T-cell (primary cell): ENCODE data around the gene B4GAT1. TPM values are rescaled to one million over a fixed set of nuclear protein-coding genes. Genes with fewer than 3 reads are reported as not detected.

Experiments
- ATAC-seq, 4 experiments: fragments of 200-7000 bp in 3 of 4; fragments of 150-1000 bp in 1 of 4; cut with Tn5 transposase; replicated peaks in 1 of 4; 1 replicate in 3 of 4; 2 replicates in 1 of 4; pipeline ENCODE4 v1.10.0; 2021; ENCODE audit warnings: moderate library complexity in 3 of 4, mild to moderate bottlenecking in 2 of 4, moderate number of reproducible peaks in 1 of 4
- CTCF ChIA-PET, 2 donors: fragments of 300-600 bp; sonication (Branson Sonifier 250); formaldehyde crosslinking; loops; one replicate each; lab custom pipeline; 2022; ENCODE audit warnings: antibody characterized with exemption in 2 of 2; lab: Charles Lee
- POLR2A ChIA-PET, 2 donors: fragments of 300-600 bp; sonication (Branson Sonifier 250); formaldehyde crosslinking; loops; one replicate each; lab custom pipeline; 2022; ENCODE audit warnings: antibody characterized with exemption in 2 of 2; lab: Charles Lee
- DNase-seq, 35 experiments: peaks; one replicate each; pipeline versions ENCODE4 v3.0.0 to v3.0.0-alpha.2; 2013 to 2023
- H3K27ac ChIP-seq: one replicate; pipeline ENCODE4 v1.5.1; 2013; ENCODE audit warnings: low read length
- H3K27me3 ChIP-seq, 2 experiments: replicated peaks in 1 of 2; 1 replicate in 1 of 2; 2 replicates in 1 of 2; pipeline versions ENCODE4 v1.6.1 to v1.7.0; 2013; ENCODE audit warnings: low read length in 1 of 2, mixed read lengths in 1 of 2; ENCODE audit not compliant: control insufficient read depth in 2 of 2, insufficient read depth in 2 of 2; ENCODE audit errors: extremely low read depth in 1 of 2
- H3K36me3 ChIP-seq, 2 donors: 1 replicate in 1 of 2; 2 replicates in 1 of 2; pipeline versions ENCODE4 v1.6.1 to v1.7.0; 2013; ENCODE audit warnings: low read length in 1 of 2; ENCODE audit not compliant: control insufficient read depth in 2 of 2, insufficient read depth in 1 of 2; ENCODE audit errors: extremely low read depth in 1 of 2
- H3K4me1 ChIP-seq, 2 experiments: 1 replicate in 1 of 2; 2 replicates in 1 of 2; pipeline versions ENCODE4 v1.6.1 to v1.7.0; 2013; ENCODE audit warnings: low read length in 2 of 2, mixed read lengths in 1 of 2; ENCODE audit not compliant: insufficient read depth in 2 of 2, control insufficient read depth in 1 of 2; ENCODE audit errors: extremely low read depth in 1 of 2
- H3K4me3 ChIP-seq, 2 donors: 1 replicate in 1 of 2; 2 replicates in 1 of 2; pipeline versions ENCODE4 v1.5.1 to v1.7.0; 2013; ENCODE audit warnings: mild to moderate bottlenecking in 2 of 2, low read length in 1 of 2, moderate library complexity in 1 of 2; ENCODE audit not compliant: control insufficient read depth in 1 of 2; ENCODE audit errors: extremely low read depth in 1 of 2
- H3K9me3 ChIP-seq: 2 replicates; pipeline ENCODE4 v1.7.0; 2013
- H3K27ac Mint-ChIP-seq, 2 donors: one replicate each; pipeline ENCODE4 v1.8.0; 2020 to 2021; ENCODE audit warnings: mild to moderate bottlenecking in 2 of 2, mixed read lengths in 2 of 2
- H3K27me3 Mint-ChIP-seq, 2 donors: one replicate each; pipeline ENCODE4 v1.8.0; 2021 to 2022; ENCODE audit warnings: mixed read lengths in 2 of 2
- H3K36me3 Mint-ChIP-seq: one replicate; pipeline ENCODE4 v1.8.0; 2021; ENCODE audit warnings: mixed read lengths
- H3K4me1 Mint-ChIP-seq, 3 donors: one replicate each; pipeline ENCODE4 v1.8.0; 2020 to 2022; ENCODE audit warnings: mixed read lengths in 3 of 3, mild to moderate bottlenecking in 1 of 3
- H3K4me3 Mint-ChIP-seq, 3 donors: one replicate each; pipeline ENCODE4 v1.8.0; 2020 to 2022; ENCODE audit warnings: mild to moderate bottlenecking in 3 of 3, mixed read lengths in 3 of 3, moderate library complexity in 3 of 3
- H3K9me3 Mint-ChIP-seq, 3 donors: one replicate each; pipeline ENCODE4 v1.8.0; 2020 to 2022; ENCODE audit warnings: mixed read lengths in 3 of 3
- WGBS: methylation state at CpG from one replicate; pipeline ENCODE4 v1.1.5; 2013; ENCODE audit warnings: missing lambda C conversion rate; ENCODE audit not compliant: insufficient coverage; 5-methylcytosine and 5-hydroxymethylcytosine counted together
- total RNA-seq, 35 experiments: library from RNA in 6 of 35; stranded (reverse) in 6 of 35; fragments of 120-200 nt in 1 of 35; gene quantifications; one replicate each; pipeline versions ENCODE4 v1.2.1 to v1.2.4 and lab custom pipeline; 2013 to 2026

Gene B4GAT1
- total RNA-seq, 5 donors from 2014 or later (not counting 1 experiment from before 2014, with no cell fraction given): 4.0 to 9.2 (median 7.9) TPM

DNA sequence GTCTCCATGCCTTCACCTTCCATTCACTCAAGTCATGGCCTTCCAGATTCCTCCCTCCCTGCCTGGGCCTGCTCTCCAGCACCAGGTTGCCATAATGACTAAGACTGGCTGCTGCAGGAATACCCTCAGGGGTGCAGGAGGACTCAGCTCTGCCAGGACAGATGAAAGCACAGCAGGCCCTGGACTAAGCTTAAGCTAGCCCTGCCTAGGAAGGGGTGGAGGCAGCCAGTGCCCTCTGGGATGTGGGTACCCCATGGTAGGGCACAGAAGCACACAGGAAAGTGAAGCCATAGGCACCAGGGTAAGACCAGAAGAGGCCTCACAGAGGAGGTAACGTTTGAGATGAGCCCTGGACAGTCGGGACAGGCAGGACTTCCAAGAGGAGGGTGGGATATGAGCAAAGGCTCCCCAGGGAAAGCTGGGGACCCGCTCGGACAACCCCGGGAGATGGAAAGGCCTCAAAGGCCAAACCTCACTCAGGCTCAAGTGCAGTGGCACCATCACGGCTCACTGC is 8.2 kb downstream of the B4GAT1 start:
- Histone ChIP-seq H3K4me1 (peaks cover 9 to 39% of the 10 kb centered on the region in 2 experiments), H3K36me3 (peaks cover 30 to 46% of the 10 kb centered on the region in 2 donors), H3K9me3 (no peaks in the 10 kb centered on the region), H3K27ac (no peak overlapping the region), H3K4me3 (no peak overlapping the region), H3K27me3 (peaks cover 0 to 5% of the 10 kb centered on the region in 2 experiments)
- no peak overlapping the region for H3K27ac Mint-ChIP-seq
- no peak overlapping the region for H3K4me3 Mint-ChIP-seq
- DNase-seq (no peak), ATAC-seq (no peak)
- CTCF ChIA-PET: no interaction called here
- no peaks in the 10 kb centered on the region for H3K27me3 Mint-ChIP-seq
- POLR2A ChIA-PET: no interaction called here
- 95% methylated on average over 4 of the region's 6 CpGs for WGBS
- peaks cover 23% of the 10 kb centered on the region for H3K36me3 Mint-ChIP-seq
- peaks cover 26 to 43% (median 43%) of the 10 kb centered on the region in 3 donors for H3K4me1 Mint-ChIP-seq
- H3K9me3 Mint-ChIP-seq: no peaks in the 10 kb centered on the region

DNA sequence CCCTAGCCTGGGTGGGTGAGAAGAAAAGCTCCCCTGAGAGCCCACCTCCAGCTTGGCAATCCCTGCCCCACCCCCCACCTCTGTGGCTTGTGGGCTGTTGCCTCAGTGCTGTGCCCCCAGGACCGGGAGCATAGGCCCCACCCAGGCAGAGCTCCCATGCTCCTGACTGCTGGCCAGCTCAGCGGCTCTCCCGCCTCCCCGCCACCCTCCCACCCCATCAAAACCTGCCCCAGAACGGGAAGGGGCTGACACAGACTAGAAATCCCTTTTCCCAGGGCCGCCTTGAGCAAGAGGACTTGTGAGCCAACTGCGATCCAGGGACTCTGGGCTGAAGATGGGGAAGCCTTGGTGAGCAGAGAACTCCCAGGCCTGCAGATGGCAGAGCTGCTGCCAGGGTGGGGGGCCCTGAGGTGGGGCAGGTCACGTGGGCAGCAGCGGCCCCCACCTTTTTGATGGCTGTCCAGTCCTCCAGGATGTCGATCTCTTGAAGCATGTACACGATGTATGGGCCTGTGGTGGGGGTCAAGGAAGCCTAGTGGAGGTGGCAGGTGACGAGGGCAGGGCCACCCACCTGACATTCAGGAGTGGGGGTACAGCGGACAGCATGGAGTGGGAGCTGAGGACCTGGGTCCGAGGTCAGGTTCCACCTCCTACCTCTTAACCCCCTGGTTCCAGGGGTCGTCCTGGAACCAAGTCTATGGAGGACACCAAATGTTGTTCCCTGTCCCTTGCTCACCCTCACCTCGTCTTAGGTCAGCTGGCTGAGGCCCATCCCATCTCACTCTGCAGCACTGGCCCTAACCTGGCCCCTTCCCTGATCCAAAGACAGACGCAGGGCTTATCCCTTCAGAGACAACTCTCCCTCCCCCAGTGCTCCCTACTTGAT is 8.9 kb downstream of the B4GAT1 start:
- Mint-ChIP-seq H3K36me3 (peaks cover 23% of the 10 kb centered on the region), H3K4me3 (peak overlapping the region in 1 of 3 donors; percentile 9), H3K4me1 (peaks cover 20 to 37% (median 36%) of the 10 kb centered on the region in 3 donors), H3K27ac (no peak overlapping the region), H3K9me3 (no peaks in the 10 kb centered on the region), H3K27me3 (no peaks in the 10 kb centered on the region)
- DNase-seq (no peak), ATAC-seq (no peak)
- H3K9me3 ChIP-seq: no peaks in the 10 kb centered on the region
- H3K4me3 ChIP-seq: no peak overlapping the region
- H3K27ac ChIP-seq: no peak overlapping the region
- 91% methylated on average over 9 of the region's 17 CpGs for WGBS
- H3K27me3 ChIP-seq: peaks cover 0 to 7% of the 10 kb centered on the region in 2 experiments
- CTCF ChIA-PET: interaction anchor here in 1 of 2 donors (0.5 kb wide), 1 partner anchor 46 kb away, joined by 5 read pairs; no protein-coding TSS in a partner anchor
- peaks cover 30 to 46% of the 10 kb centered on the region in 2 donors for H3K36me3 ChIP-seq
- POLR2A ChIA-PET: no interaction called here
- peaks cover 2 to 32% of the 10 kb centered on the region in 2 experiments for H3K4me1 ChIP-seq

DNA sequence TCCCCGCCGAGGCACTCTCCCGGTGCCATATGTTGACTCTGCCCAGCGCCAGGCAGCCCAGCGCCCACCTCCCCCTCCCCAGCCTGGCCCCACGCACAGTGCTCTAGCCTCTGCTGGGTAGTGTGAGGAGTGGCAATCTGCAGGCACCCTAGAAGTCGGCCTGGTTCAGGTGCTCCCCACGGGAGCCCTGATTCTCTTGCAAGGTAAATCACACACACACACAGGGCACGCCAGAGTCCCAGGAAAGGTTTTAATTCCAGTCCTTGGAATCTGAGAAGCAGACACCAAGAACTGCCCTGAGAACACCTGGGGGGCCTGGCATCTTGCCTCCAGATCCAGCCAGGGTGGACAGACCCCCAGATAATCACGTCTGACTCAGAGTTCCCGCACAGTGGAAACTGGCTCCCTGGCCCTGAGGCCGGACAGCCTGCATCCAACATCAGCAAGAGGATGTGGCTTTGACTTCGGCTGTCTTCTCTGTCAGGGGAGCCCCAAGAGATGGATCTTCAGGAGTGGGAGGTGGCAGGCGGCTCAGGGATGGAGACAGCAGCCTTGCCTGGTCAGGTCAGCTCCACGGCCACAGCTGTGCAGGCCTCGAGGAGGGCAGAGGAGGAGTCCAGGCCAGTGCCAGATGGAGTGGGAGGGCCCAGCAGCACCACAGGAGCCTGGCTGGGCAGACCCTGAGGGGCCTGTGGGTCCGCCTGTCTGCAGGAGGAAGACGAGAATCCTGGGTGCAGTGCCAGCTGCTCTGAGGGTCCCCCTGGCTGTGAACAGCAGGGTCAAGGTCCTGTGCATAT is 10.1 kb downstream of the B4GAT1 start:
- CTCF ChIA-PET: interaction anchor here in 1 of 2 donors (0.5 to 1.0 kb wide), 2 partner anchors 25 to 48 kb away, joined by 5 read pairs; no protein-coding TSS in a partner anchor
- H3K4me1 Mint-ChIP-seq: peaks cover 10 to 27% (median 27%) of the 10 kb centered on the region in 3 donors
- Histone ChIP-seq H3K27ac (no peak overlapping the region), H3K4me1 (peaks cover 2 to 29% of the 10 kb centered on the region in 2 experiments), H3K36me3 (peaks cover 30 to 39% of the 10 kb centered on the region in 2 donors), H3K27me3 (peaks cover 0 to 10% of the 10 kb centered on the region in 2 experiments), H3K4me3 (no peak overlapping the region), H3K9me3 (no peaks in the 10 kb centered on the region)
- peaks cover 15% of the 10 kb centered on the region for H3K36me3 Mint-ChIP-seq
- WGBS: 90% methylated on average over 7 of the region's 18 CpGs
- DNase-seq: no peak
- no peaks in the 10 kb centered on the region for H3K27me3 Mint-ChIP-seq
- ATAC-seq: no peak
- H3K9me3 Mint-ChIP-seq: no peaks in the 10 kb centered on the region
- H3K27ac Mint-ChIP-seq: peak overlapping the region in 1 of 2 donors; percentile 52
- peak overlapping the region; percentile 24 to 88 (median 86) for H3K4me3 Mint-ChIP-seq
- POLR2A ChIA-PET: no interaction called here

DNA sequence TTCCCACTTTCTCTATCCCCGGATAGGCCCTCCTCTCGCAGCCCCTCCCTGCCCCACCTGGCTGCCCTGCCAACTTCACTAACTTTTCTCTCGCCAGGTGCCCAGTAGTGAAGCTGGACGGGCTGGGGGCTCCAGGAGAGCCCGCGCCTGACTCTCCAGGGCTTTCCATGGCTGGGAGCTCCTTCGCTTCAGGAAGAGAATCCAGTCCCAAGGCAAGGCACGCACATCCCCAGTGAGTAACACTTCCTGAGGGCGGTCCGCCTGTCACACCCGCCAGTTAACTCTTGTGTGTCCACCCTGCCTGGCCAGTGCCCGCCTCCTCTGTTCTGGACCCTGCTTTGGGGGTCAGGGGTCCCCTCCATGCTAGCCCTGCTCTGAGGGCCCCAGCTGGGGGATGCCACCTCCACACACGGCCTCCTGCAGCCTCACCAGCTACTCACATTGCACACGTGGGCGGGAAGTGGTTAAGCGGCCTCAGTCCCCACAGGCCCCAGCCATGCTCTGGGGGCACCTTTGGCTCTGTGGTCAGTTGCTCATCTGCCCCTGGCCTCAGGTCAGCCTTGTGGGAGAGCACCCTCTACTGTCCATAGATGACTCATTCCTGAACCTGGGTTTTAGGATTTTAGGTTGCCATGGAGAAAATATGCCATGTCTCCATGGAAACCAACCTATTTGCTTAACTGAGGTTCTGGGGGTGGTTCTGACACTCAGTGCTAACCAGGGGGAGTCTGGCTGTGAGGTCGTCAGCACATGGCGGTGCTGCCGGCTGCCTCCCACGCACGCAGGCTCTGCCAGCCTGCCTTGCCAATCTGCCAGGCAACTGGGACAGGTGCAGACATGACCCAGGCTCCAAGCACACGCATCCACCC is 11.0 kb downstream of the B4GAT1 start, which contains the start of gene RIN1:
Gene RIN1, minus strand, starts transcription at position 201 of the 869 bp plus-strand sequence. Its CDS starts 32 bp downstream, at position 169.
- Histone ChIP-seq H3K27me3 (peaks cover 0 to 10% of the 10 kb centered on the region in 2 experiments), H3K36me3 (peaks cover 25 to 33% of the 10 kb centered on the region in 2 donors), H3K9me3 (no peaks in the 10 kb centered on the region), H3K4me1 (peaks cover 2 to 29% of the 10 kb centered on the region in 2 experiments), H3K27ac (peak within 1 kb of the TSS; percentile 41), H3K4me3 (peak within 1 kb of the TSS; percentile 52 to 55)
- WGBS: 13% methylated on average over 15 of the region's 22 CpGs
- H3K4me3 Mint-ChIP-seq: peak within 1 kb of the TSS; percentile 86 to 89 (median 88)
- H3K9me3 Mint-ChIP-seq: no peaks in the 10 kb centered on the region
- H3K27me3 Mint-ChIP-seq: no peaks in the 10 kb centered on the region
- H3K4me1 Mint-ChIP-seq: peaks cover 10 to 25% (median 23%) of the 10 kb centered on the region in 3 donors
- peak; percentile 56 to 77 (median 64) for ATAC-seq
- POLR2A ChIA-PET: no interaction called here
- DNase-seq: peak in 27 of 35 experiments; percentile 24 to 67 (median 42)
- CTCF ChIA-PET: interaction anchor here in 1 of 2 donors (0.5 to 1.0 kb wide), 3 partner anchors 24 to 567 kb away, joined by 3 to 7 read pairs (median 5); no protein-coding TSS in a partner anchor
- H3K27ac Mint-ChIP-seq: peak within 1 kb of the TSS; percentile 57 to 87
- H3K36me3 Mint-ChIP-seq: peaks cover 8% of the 10 kb centered on the region

DNA sequence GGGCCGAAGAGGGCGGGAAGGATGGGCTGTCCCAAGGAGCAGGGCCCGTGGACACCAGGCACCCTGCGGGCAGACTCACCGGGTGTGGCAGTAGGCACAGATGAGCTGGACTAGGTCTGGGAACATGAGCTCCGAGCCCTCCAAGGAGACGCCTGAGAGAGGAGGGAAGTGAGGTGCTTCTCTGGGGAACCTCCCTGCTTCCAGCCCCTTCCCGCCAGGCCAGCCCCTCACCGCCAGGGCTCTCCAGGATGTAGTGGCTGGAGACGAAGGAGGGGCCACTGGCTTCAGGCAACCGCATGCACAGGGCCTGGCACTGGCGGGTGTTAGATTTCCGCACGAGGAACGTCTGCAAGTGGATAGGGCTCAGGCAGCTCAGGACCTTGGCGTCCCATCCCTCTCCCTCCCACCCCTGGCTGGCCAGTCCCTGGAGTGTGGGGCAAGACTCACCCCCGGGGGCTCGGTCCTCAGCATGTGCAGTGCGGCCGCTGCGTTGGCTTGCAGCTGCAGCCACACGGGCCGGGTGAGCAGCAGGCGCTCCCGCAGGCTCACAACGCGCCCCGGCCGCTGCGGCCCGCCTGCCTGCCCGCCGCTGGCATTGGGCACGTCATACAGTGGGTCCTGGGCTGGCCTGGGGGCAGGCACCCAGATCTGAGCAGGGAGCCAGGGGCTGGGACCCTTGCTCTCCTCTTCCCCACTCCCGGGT is 11.7 kb downstream of the B4GAT1 start:
- DNase-seq (no peak), ATAC-seq (peak; percentile 17 to 35 (median 26))
- WGBS: 43% methylated on average over 27 of the region's 35 CpGs
- peaks cover 18 to 25% of the 10 kb centered on the region in 2 donors for H3K36me3 ChIP-seq
- H3K27me3 ChIP-seq: peaks cover 0 to 10% of the 10 kb centered on the region in 2 experiments
- ChIA-PET POLR2A (no interaction called here), CTCF (interaction anchor here in 1 of 2 donors (0.5 to 1.0 kb wide), 3 partner anchors 23 to 566 kb away, joined by 3 to 7 read pairs (median 5); no protein-coding TSS in a partner anchor)
- Mint-ChIP-seq H3K9me3 (no peaks in the 10 kb centered on the region), H3K27me3 (no peaks in the 10 kb centered on the region), H3K4me1 (peaks cover 10 to 25% (median 23%) of the 10 kb centered on the region in 3 donors), H3K4me3 (peak overlapping the region; percentile 86 to 89 (median 88)), H3K36me3 (peaks cover 4% of the 10 kb centered on the region), H3K27ac (peak overlapping the region in 1 of 2 donors; percentile 87)
- no peaks in the 10 kb centered on the region for H3K9me3 ChIP-seq
- no peak overlapping the region for H3K27ac ChIP-seq
- peak overlapping the region; percentile 52 to 55 for H3K4me3 ChIP-seq
- peaks cover 2 to 29% of the 10 kb centered on the region in 2 experiments for H3K4me1 ChIP-seq
